Hematopoietic multipotent progenitor cell treated with erythropoietin and hydrocortisone succinate and interleukin-3 and kit ligand, for 15 days (in vitro differentiated cells): ENCODE results near the gene RNF217.
"Not testable (repeated sequence)": the region's sequence is repeated elsewhere in the genome, so short reads cannot be mapped to it uniquely, and the experiment has no call there.

ENCODE experiments used
- DNase-seq: peaks from one replicate; pipeline ENCODE4 v3.0.0-alpha.2; 2015; ENCODE audit warnings: low spot score

Gene RNF217

DNA sequence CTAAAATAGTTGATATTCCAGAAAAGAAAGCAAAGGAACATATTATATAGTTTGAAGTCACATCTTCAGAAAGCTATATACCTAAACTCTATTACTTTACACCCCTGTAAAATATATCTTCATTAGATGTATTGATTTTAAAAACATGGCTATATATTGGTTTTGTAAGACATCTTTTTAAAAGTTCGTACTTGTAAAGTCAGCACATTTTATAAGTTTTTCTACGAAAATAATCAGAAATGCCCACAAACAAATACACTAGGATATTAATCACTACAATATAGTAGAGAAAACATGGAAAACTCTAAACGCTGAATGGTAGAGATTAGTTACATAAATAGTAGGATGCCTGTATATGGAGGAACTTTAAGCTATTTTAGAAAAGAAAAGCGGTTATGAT, 52.9 kb downstream of the RNF217 start:
- DNase-seq = no peak

- DNase-seq = no peak
These were observed 55.9 kb downstream of the RNF217 start for GRCh38 chr6:125018136-125018535.

- no peak for DNase-seq
These were observed 57.0 kb downstream of the RNF217 start for GRCh38 chr6:125019281-125019680.

DNA sequence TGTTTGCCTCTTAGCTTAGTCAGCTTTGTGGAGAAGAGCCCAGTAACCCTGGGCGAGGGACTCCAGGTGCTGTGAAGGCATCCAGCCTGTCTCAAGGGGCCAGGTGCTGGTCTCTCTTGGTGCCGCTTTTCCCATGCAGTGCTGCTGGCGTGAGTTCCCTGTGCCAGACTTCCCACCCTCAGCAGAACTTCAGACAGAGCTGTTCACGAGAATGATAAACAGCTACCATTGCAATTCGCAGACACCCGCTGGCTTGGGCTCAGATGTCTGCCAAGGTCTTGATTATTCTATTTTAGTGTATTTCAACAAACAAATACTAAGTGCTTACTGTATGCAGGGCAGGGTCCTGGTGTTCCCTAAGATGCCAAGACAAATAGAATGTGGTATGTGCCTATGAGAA, 57.7 kb downstream of the RNF217 start:
- DNase-seq = no peak

DNA sequence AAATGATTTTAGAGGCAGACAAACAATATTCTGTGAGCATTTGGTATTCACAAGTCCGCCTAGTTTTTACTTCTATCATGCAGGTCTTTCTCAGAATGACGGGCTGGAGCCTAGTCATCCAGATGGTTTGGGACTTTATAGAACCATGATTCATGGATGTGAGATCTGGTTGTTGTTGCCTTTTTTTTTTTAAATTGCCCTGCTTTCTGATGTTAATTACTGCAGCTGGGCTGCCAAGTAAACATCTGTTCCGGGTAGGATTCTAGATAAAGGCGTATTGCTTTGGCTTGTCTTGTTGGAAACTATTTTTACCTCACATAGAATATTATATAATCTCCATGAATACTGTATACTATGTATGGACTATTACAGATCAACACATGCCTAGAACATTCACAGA, 58.1 kb downstream of the RNF217 start:
- DNase-seq = no peak

- DNase-seq = peak; percentile 18
These were observed 60.3 kb downstream of the RNF217 start for GRCh38 chr6:125022391-125022989.

DNA sequence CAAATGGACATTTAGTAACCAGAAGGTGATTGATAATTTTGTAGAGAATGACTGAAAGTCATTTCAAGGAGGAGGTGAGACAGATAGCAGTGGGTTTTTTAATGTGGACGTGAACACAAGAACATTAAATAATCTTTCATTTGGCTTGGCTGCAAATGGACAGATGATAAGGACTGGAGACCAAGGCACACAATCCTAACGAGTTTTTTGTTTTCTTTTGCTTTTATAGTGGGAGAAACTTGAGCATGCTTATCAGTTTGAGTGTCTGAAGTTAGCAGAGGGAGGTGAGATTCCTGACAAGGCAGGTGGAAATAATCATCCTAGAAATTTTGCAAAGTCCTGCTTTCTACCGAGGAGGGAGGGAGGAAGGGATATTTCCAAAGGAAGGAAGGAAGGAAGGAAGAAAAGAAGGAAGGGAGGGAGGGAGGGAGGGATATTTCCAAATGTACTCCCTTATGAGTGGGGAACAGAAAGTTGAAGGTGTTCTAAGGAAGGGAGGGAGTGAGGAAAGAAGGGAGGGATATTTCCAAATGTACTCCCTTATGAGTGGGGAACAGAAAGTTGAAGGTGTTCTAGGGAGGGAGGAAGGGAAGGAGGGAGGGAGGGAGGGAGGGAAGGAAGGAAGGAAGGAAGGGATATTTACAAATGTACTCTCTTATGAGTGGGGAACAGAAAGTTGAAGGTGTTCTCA, 63.1 kb downstream of the RNF217 start:
- DNase-seq = no peak

GRCh38 chr6:125027287-125027686, 65.0 kb downstream of the RNF217 start:
- no peak for DNase-seq

GRCh38 chr6:125030969-125031368, 68.7 kb downstream of the RNF217 start:
- DNase-seq = no peak

- no peak for DNase-seq
These were observed 69.1 kb downstream of the RNF217 start for GRCh38 chr6:125031385-125031784.

DNA sequence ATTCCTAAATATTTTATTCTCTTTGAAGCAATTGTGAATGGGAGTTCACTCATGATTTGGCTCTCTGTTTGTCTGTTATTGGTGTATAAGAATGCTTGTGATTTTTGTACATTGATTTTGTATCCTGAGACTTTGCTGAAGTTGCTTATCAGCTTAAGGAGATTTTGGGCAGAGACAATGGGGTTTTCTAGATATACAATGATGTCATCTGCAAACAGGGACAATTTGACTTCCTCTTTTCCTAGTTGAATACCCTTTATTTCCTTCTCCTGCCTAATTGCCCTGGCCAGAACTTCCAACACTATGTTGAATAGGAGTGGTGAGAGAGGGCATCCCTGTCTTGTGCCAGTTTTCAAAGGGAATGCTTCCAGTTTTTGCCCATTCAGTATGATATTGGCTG, 72.7 kb downstream of the RNF217 start:
- not testable (repeated sequence) for DNase-seq

DNA sequence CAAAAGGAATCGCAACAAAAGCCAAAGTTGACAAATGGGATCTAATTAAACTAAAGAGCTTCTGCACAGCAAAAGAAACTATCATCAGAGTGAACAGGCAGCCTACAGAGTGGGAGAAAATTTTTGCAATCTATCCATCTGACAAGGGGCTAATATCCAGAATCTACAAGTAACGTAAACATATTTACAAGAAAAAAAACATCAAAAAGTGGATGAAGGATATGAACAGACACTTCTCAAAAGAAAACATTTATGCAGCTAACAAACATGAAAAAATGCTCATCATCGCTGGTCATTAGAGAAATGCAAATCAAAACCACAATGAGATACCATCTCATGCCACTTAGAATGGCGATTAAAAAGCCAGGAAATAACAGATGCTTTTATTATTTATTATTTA, 74.2 kb downstream of the RNF217 start:
- DNase-seq = not testable (repeated sequence)

DNA sequence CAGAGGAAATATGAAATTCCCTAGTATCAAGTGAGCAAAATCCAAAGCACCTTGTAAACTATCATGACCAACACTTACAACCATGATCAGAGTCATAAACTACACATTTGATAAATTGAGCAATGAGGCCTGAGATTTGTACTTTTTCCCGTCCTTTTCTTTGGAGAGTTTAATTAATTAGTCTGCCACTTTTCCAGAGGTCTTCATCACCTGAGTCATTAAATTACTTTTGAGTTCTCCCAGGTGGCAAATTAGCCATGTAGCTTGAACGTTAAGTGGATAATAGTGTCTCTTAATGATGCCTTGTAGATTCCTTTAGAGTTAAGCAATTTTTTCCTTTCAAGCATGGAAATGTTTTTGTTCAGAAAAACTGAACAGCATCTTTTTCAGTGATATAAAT, 75.6 kb downstream of the RNF217 start:
- DNase-seq = no peak

GRCh38 chr6:125038925-125039324, 76.7 kb downstream of the RNF217 start:
- no peak for DNase-seq

DNA sequence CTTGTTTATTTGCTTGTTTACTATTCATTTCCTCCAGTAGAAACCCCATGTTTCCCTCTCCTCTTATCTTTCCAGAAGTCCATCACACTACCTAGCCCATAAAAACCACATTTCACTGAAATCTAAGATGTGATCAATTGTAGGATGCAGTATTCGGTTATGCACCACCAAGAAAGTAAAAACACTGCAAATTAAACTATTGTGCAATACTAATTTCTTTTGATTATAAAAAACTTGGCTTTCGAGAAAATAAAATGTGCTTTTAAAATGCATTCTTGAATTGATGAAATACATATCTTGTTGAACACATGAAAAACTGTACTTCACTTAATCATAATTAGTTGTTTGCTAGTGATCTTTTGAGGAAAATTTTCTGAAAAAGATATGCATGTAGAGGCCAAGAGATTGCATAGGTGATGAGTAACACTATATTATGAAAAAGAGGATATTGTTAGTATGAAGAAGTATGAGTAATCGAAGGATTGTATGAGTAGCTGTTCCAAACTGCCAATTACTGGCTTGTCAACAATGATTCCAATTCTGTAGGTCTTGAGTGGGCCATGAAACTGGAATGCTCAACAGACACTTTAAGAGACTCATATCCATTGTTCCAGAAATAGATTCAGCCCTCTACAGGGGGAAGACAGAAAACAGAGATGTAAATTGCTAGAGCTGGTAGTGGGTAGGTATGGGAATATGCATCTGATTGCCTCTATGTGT, 79.7 kb downstream of the RNF217 start:
- DNase-seq = no peak

DNA sequence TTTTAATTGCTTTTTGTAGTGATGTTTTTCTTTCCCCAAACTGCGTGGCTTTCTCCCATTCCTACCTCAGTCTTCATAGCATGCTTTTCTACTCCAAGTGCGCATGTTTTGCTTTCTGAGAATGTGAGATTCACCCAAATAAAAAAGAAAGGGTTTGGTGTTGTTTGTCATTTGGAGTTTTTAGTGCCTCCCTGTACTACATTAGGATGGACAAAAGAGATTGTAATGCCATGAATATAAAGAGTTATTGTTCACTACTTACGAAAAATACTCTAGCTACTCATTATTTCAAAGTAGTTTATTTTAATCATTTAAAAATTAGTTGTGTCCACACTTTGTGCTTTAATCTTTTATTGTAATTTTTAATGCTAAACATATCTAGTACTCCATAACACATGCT, 81.8 kb downstream of the RNF217 start:
- DNase-seq = no peak

- DNase-seq = no peak
These were observed 82.4 kb downstream of the RNF217 start for GRCh38 chr6:125044667-125045066.

GRCh38 chr6:125046107-125046925, 84.1 kb downstream of the RNF217 start:
- no peak for DNase-seq

DNA sequence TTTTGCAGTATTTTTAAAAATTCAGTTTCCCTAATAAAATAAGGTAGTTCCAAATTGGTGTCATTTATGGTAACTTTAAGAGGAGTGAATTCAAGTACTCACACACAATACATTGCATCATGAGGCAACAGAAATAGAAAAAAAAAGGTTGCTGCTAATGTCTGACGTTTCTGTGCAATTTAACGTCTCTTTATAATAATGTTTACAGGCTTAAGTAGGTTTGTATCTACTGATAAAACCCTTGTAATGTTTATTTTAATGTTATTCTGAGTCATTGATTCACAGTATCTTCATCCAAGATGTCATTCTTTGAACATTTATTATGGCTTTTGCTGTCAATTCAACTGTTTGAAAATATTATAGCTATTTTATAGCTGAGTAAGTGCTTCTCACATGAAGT, 86.0 kb downstream of the RNF217 start:
- no peak for DNase-seq

GRCh38 chr6:125050663-125051318, 88.6 kb downstream of the RNF217 start:
- no peak for DNase-seq

- no peak for DNase-seq
These were observed 91.6 kb downstream of the RNF217 start for GRCh38 chr6:125053809-125054208.

DNA sequence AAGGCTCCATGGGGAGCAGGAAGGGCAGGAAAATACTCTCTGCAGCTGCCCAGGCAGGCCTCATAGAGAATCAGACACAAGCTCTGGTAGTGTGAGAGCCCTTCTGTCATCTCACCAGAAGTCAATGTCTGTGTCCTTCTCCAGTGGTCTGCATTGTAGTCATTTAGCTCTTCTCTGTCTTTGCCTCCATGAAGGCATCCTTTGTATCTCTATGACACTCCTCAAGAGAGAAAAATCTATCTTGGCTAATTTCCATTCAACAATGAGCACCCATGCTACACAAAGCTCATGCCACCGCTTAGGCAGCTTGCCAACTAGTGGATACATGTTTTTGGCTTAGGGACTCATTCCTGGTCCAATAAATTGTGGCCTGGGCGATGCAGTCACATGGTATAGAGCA, 92.1 kb downstream of the RNF217 start:
- DNase-seq = no peak
